Skin epidermis (tissue), 12 donors: ENCODE data around the gene CDH2.

ENCODE experiments used
- H3K27ac ChIP-seq, 21 experiments: fragments of 200-600 bp; sonication (generic) in 11 of 21; one replicate each; pipeline ENCODE4 v1.5.0; 2020; ENCODE audit warnings: mild to moderate bottlenecking in 3 of 21, inconsistent platforms in 2 of 21, moderate library complexity in 2 of 21
- H3K4me3 ChIP-seq, 7 experiments: fragments of 200-600 bp; sonication (generic) in 2 of 7; one replicate each; pipeline ENCODE4 v1.5.0; 2020; ENCODE audit warnings: inconsistent platforms in 2 of 7, mild to moderate bottlenecking in 2 of 7, moderate library complexity in 1 of 7

The CDH2 gene

DNA sequence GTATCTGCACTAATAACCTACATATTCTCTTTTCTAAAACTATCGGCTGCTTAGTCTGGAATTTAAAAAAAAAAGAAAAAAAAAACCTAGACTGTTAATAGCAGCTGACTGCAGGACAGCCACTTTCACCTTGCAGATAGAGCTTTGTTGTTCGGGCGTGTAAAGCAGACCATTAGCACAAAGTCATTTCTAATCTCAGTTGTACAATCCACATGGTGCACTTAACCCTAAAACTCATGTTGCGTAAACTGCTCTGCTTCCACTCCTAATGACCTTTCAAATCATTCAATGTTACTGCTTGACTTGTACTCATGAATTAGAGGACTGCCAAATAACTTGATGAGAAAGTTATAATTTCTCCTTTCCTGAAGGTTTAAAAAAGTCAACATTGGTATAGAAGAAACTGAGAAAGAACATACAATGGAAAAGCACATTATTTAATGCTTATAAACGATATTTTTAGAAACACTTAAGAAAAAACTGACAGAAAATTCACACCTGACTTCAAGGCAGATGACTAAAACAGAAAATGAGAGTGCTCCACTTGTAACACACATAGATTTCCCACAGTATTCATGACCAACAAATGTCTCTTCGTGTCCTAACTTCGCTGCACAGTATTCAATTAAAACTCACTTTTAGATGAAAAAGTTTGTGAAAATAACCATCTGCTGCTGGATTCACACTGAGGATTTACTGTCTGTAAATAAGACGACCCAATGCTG is 2.6 kb downstream of the CDH2 start:
- no peak overlapping the region for H3K27ac ChIP-seq

DNA sequence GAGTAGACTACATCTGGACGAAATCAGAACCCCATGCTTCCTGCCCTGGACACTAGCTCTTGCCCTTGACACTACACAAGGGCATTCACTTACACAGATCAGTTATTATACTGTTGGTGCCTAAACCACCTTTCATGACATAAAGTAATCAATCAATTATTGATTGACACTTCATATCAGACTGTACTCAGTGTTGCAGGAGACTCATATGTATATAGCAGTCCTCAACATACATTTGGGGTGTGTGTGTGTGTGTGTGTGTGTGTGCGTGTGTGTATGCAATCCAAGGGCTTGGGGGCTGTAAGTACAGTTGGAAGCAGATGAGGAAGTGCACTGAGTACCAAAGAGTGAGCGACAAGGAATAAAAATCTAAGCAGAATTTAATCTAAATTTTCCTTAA is 5.1 kb downstream of the CDH2 start:
- Histone ChIP-seq H3K4me3 (no peak overlapping the region), H3K27ac (no peak overlapping the region)

More for the DNA sequence above, 2.6 kb downstream of the CDH2 start:
- no peak overlapping the region for H3K4me3 ChIP-seq

DNA sequence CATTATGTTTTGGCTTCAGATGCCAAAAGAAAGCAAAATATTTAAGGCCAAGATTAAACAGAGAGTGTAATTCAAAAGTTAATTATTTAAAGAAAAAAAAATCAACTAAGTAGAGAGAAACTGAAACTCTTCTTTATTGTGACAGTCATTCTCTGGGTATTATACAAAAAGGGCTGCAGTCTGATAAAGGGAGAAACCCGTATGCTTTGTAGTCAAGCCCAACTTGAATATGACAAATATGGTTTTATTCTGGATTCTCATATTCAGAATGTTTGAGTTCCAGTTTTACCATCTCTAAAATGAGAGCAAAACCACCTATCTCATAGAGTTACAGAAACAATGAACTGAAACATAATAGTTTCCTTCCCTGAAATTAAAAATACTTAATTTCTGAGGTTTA is 8.2 kb downstream of the CDH2 start:
- Histone ChIP-seq H3K4me3 (no peak overlapping the region), H3K27ac (no peak overlapping the region)

DNA sequence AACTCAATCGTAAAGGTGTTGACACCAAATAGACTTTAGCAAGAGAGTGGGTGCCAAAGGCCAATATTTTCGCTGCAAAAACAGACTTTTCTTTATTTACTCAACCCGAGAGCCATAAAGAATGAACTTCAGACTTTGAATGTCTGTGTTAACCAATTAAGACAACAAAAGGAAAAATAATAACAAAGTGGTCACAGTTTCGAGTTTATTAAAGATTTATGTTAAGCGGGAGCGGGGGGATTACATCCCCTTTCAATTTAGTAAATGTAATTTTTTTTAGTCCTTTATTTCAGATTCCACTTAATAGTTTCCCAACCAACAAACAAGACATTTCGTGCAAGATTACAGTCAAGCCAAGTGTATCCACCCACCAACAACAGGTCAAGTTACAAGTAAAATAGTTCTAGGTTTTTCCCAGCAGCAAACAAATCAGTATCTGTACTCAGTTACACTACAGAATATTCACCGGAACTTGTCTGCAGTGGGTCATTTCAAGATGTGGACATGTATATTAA is 9.0 kb downstream of the CDH2 start:
- H3K27ac ChIP-seq, result no peak overlapping the region
- no peak overlapping the region for H3K4me3 ChIP-seq

DNA sequence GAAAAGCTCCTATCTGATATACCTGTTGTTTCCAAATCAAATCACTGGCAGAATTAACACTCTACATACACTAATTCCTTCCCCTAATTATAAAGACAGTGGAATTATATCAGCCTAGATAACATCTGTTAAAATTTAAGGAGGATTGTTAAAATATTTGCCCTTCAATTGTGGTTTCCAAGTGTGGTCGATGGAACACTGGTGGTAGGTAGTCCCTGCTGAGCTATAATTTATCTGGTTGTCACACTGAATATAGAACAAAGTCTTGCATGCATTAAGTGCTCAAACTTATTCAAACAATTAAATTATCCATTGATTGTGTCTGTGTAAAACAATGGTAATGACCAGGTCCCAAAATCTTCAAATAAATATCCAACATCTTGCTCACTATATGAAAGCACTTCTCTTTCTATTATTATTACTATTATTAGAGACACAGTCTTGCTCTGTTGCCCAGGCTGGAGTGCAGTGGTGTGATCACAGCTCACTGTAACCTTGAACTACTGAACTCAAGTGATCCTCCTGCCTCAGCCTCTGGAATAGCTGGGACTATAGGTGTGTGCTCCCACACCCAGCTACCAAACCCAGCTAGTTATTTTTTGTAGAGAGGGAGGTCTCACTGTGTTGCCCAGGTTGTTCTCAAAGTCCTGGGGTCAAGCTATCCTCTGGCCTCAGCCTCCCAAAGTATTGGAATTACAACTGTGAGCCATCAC is 12.0 kb downstream of the CDH2 start:
- no peak overlapping the region for H3K27ac ChIP-seq
- no peak overlapping the region for H3K4me3 ChIP-seq

DNA sequence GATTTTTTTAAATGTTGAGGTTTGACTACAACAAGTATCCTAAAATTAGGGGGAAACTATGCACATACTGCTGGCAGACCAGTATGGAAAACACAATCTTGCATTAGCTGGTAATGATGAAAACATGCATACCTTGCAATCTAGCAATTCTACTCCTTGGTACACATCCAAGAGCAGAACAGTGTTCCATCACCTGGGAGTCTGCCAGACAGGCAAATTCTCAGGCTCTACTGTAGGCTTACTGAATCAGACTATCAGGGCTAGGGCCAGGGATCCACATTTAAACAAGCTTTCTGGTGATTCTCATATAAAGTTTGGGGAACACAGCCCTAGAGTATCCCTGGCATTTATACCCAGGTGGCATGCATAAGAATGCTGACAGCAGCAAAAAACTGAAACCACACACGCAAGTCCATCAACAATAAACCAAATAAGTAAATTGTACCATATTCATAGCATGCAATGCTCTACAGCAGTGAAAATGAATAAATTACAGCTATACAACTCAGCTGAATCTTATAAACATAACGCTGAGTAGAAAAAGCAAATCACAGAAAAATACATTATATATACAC is 13.6 kb downstream of the CDH2 start:
- no peak overlapping the region for H3K4me3 ChIP-seq
- H3K27ac ChIP-seq, result no peak overlapping the region

DNA sequence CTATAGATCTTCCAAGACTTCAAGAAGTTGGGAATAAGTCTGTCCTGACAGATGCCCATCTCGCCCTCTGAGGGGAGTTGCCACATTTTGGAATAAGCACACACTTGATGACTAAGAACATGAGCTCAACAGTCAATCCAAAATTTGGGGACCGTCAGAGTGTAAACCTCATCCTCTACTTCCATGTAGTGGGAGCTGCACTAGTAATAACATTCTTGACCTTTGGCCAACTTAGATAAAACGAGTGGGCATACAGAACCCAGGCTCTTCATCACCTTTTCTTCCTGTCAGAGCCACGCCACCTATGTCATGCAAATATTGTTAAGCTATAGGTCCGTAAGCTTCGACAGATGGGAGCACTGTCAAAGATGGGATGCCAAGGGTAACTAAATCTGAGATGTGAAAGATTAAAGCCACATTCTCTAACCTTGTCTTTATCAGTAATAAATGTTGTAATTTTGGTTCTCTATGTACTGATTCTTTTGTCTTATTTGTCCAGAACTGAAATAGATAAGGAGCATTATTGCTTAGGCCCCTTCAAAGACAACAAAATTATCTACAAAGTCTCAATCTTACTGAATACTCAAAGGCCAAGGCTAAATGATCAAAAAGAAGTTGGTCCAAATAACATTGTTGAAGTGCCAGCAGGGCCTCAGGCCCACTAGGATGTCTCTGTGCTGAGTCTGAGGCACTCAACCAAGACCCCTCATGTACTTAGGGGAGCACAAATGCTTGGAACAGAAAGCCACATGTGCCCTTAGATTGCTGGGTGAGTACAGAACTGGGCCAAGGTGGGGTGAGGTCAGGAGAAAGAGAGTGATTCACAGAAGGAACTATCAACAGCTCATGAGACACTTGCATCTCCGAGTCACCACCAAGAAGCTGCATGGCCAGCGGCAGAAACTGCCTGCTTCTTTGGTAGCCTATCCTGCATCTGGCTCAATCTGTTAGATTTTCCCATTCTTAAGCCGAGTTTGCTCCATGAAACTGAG is 15.0 kb downstream of the CDH2 start:
- Histone ChIP-seq H3K4me3 (no peak overlapping the region), H3K27ac (no peak overlapping the region)

DNA sequence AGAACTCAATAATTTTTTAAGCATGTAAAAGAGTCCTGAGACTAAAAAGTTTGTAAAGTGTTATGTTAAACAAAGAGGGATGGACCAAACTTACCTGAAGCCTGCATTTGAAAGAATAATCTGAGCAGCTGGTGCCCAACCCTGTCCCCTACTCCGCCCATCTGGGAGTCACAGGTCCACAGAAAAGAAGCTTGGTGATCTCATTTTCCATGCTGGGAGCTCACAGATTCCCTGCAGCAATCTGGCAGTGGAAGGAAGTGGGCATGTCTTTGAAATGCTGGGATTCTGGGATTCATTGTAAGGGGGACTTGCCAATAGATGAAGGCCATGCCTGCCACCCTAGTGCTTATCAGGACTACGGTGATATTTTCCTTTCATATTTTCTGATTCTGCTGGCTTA is 17.9 kb downstream of the CDH2 start:
- Histone ChIP-seq H3K27ac (no peak overlapping the region), H3K4me3 (no peak overlapping the region)

DNA sequence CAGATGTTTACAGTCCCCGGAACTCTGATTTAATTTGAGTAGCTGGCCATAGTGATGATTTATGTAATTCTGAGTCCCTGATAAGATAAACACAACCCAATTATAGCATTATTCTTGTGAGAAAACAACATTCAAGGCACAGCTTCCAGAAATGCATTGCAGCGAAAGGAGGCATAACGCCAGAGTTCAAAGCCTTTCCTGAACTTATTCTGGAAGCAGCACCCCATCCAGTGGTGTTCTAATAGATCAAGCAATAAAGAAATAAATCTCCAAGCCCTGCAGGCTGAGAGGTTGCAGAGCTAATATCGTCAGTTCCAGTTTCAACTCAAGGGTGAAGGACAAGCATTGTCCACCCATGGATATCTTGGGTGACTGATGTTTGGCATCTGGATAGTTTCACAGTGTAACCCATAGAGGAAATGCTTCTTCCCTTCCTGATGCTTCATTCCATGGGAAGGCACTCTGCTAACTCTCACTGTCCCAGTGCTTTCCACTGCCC is 18.8 kb downstream of the CDH2 start:
- Histone ChIP-seq H3K4me3 (no peak overlapping the region), H3K27ac (no peak overlapping the region)

DNA sequence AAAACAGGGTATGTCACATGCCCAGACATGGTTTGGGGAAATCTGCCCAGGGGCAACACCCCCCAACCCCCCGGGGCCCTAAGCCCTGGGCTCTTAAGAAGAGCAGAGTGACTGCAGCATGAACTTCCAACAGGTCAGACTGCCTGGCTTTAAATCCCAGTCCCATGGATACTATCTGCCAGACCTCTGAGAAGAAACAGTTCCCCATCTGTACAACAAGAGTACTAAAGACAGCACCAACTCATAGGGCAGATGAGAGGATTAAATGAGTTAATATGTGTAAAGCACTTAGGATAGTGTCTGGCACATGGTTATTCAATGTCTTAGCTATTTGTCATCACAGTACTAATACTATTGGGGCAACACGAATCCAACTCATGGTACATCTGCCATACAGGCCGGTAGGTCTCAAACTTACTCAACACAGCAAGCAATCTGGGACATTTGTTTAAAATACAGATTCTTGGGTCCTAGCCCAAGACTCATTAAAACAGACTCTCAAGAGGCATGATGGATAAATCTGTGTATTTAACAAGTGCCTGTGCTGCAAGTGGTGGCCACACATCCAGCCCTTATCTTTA is 23.4 kb downstream of the CDH2 start:
- H3K27ac ChIP-seq, result no peak overlapping the region
- no peak overlapping the region for H3K4me3 ChIP-seq

DNA sequence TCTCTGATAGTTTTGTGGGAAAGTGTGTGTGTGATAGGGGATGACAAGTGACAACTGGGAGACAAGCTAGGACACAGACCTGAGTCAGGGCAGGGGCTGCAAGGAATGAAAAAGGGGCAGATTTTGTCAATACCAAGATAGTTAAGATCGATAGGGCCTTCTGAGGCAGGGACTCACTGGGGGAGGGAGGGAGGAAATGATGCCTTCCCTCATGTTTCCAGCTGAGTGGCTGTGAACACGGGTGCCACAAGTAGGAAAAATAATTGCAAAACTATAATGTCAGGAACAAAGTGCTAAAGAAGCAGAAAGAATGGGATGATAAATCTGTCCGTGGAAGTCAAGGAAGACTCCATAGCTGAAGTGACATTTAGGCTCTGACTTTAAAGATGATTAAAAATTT is 24.2 kb downstream of the CDH2 start:
- Histone ChIP-seq H3K27ac (no peak overlapping the region), H3K4me3 (no peak overlapping the region)

DNA sequence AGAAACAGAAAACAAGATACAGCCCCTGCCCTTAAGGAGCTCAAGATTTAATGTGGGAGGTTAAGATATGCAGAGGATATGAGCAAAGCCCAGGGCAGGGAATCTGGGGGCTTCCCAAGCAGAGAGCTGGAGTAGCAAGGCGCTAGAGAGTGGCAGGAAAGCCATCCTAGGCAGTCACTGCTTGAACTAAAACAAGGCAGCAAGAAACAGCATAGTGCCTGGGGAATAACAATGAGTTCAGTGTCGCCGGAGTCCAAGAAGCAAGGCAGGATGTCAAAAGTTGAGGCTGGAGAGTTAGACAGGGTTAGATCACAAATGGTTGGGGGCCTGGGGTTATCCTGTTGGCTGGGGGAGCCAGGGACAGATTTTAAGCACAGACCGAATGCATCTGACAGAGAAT is 24.6 kb downstream of the CDH2 start:
- H3K4me3 ChIP-seq, result no peak overlapping the region
- no peak overlapping the region for H3K27ac ChIP-seq

DNA sequence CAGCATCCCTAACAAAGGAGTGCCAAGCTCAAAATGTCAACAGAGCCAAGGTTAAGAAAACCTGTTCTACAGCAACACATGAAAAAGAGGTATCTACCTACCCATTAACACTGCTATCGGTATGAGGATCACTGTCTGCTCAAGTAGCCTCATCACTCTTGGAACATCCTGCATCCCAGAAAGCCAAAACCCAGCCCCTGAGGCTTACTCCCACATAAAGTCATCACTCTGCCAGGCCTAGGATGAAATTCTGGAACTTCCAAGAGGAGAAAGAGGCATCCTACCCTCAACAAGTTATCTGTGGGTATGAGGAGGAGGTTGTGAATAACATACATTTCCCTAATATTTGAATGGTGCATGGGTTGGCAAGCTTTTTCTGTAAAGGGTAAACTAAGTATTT is 25.5 kb downstream of the CDH2 start:
- no peak overlapping the region for H3K27ac ChIP-seq
- H3K4me3 ChIP-seq, result no peak overlapping the region

DNA sequence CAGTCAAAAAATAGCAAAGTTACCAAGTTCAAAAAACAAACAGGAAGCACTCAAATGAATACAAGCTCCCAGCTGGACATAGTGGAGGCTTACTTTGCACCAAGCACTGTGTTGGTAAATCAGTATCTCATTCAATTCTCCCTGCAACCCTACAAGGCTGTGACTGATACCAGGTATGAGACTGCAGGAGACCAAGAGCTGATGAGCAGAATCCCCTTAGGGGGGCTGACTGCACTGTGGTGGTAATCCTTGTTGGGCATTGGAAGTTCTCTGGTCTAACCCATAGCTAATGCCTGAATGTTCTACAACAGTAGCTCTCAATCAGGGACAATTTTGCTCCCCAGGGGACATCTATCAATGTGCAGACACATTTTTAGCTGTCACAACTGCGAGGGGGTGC is 26.0 kb downstream of the CDH2 start:
- H3K27ac ChIP-seq, result no peak overlapping the region
- H3K4me3 ChIP-seq, result no peak overlapping the region

DNA sequence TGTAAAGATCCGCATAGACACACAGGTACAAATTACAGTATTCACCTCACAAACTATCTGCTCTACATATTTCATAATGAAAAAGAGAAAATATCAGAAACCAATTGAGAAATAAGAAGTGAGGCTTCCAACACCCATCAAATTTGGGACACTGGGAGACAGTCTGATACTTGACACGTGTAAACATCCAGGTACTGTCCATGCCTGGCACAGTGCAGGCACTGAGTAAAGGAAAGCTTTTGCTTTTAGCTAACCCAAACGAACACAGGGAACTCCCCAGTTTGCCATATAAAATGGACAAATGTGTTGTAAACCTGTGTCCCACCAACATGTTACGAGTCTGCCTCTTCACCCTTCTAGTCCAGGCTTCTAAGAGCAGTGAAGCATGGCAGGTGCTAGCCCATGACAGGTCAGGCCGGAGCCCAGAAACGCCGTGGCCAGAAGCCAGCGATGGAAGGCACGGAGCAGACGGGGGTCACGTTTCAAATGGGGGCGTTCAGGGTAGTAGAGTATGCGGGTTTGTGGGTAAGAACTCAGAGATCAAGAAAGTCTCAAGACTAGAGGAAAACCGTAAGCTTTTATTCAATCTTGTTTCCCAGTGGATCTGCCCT is 27.0 kb downstream of the CDH2 start:
- no peak overlapping the region for H3K27ac ChIP-seq

DNA sequence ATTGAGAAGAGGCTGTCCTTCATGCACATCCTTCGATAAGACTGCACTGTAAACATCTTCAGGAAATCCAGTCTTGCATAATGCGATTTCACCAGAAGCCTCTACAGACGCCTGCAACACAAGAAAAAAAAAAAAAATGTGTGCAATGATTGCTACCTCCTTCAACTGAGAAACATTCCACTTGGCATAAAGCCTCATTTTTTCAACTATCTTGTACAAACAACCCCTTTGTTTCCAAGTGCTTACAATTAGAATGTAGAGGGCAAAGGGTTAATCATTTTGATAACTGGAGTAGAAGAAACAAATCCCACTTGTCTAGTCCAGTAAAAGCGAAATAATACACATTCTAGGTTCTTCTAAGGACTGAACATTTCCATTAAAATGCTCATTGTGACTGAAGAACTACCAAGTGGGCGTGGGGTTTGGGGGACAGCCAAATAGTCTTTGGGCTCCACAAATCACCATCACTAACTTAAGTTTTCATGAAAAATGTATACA is 29.2 kb downstream of the CDH2 start:
- H3K27ac ChIP-seq, result no peak overlapping the region
- H3K4me3 ChIP-seq, result no peak overlapping the region

More for the DNA sequence above, 27.0 kb downstream of the CDH2 start:
- H3K4me3 ChIP-seq, result no peak overlapping the region

DNA sequence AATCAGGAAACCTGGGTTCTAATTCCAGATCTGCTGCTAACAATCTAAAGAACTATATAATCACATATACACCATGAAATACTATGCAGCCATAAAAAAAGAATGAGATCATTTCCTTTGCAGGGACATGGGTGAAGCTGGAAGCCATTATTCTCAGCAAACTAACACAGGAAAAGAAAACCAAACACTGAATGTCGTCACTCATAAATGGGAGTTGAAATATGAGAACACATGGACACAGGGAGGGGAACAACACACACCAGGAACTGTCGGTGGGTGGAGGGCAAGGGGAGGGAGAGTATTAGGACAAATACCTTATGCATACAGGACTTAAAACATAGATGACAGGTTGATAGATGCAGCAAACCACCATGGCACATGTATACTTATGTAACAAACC is 33.2 kb downstream of the CDH2 start:
- H3K27ac ChIP-seq, result no peak overlapping the region
- no peak overlapping the region for H3K4me3 ChIP-seq

DNA sequence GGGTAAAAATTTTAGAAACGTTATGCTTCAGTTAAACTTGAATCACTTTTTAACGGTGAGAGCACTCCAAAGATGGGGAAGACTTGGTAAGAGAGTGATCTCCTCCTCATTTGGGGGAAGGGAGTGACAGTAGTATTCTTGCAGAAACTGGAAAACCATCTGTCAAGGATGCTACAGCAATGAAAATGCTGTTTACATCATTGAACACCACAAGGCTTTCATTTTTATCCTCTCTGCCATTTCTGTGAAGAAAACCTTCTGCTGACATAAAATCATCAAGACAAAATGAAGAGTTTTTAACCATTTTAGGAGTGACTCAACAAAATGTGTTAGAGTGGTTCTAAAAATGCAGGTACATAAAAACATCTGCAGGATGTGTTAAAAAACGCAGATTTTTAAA is 38.1 kb downstream of the CDH2 start:
- Histone ChIP-seq H3K27ac (no peak overlapping the region), H3K4me3 (no peak overlapping the region)

DNA sequence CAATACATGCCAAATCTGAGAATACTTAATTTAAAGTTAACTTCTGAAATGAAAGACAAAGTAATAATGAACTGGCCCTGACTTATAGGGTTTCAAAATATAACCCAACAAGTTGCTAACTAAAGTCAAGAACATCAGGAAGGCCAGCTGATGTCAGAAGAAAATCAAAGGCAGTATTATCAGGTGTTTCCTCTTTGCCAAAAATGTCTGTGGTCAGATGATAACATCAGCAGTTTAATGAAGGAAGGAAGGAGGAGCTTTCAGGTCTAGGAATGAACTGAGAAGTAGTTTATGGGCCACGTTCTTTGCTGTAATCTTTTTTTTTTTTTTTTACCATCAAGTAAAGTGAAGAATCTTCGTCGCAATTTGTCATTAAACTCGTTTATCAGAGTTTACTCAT is 40.9 kb downstream of the CDH2 start:
- H3K27ac ChIP-seq, result no peak overlapping the region

More for the DNA sequence above, 40.9 kb downstream of the CDH2 start:
- H3K4me3 ChIP-seq, result no peak overlapping the region
